Measurements from ENCODE around the gene ADAT1.

ADAT1 gene

DNA sequence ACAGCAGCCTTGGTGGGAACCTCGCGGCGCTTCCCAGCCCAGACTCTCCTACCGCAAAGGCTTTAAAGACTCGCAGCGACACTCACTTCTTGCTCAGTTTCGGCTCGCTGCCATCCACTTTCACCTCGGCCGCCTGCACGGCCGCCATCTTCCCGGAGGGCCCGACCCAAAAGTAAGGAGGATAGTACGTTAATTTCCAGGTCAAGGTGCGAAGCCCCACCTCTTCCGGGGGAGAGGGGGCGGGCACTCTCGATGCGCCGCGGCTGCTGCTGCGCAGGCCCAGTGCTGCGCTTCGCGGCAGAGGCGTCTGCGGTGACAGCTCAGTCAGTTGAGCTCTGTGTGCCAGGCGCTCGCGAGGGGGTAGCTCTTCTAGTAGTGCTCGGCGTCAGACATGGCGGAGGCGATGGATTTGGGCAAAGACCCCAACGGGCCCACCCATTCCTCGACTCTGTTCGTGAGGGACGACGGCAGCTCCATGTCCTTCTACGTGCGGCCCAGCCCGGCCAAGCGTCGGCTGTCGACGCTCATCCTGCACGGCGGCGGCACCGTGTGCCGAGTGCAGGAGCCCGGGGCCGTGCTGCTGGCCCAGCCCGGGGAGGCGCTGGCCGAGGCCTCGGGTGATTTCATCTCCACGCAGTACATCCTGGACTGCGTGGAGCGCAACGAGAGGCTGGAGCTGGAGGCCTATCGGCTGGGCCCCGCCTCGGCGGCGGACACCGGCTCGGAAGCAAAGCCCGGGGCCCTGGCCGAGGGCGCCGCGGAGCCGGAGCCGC, 24.6 kb upstream of the ADAT1 start, which contains the start of the genes KARS1 and TERF2IP:
KARS1 (minus strand) TSS at position 174 of the 773 bp plus-strand sequence; CDS start at position 148, 26 bp downstream.
TERF2IP (plus strand) TSS at position 282 of the 773 bp plus-strand sequence; CDS start at position 392, 110 bp downstream.
- Histone ChIP-seq H3K4me1 (ENCODE audit: low read length) (peaks cover 46% of the 10 kb centered on the region), H3K4me3 (ENCODE audit: low read length) (peak within 1 kb of the TSS; percentile 96), H3K9me3 (ENCODE audit: insufficient read depth, low read length) (no peaks in the 10 kb centered on the region), H3K9ac (ENCODE audit: low read length) (peak within 1 kb of the TSS; percentile 96), H3K4me2 (ENCODE audit: low read length) (peak within 1 kb of the TSS; percentile 98), H3K79me2 (ENCODE audit: low read length) (peaks cover 98% of the 10 kb centered on the region), H3K36me3 (replicated peaks; ENCODE audit: low read depth, low read length) (peaks cover 31% of the 10 kb centered on the region), H2AFZ (ENCODE audit: low read depth, low read length) (peak within 1 kb of the TSS; percentile 83), H3K27me3 (ENCODE audit: low read depth, low read length) (no peaks in the 10 kb centered on the region), H3K27ac (ENCODE audit: low read length) (peak within 1 kb of the TSS; percentile 89), H4K20me1 (ENCODE audit: insufficient read depth, low read length) (peaks cover 40% of the 10 kb centered on the region)
- TF ChIP-seq CTCF (IDR thresholded peaks at IDR 0.05; ENCODE audit: low read depth, low read length) (no peak), EZH2phosphoT487 (IDR thresholded peaks at IDR 0.05; ENCODE audit: low read depth) (no peak)

DNA sequence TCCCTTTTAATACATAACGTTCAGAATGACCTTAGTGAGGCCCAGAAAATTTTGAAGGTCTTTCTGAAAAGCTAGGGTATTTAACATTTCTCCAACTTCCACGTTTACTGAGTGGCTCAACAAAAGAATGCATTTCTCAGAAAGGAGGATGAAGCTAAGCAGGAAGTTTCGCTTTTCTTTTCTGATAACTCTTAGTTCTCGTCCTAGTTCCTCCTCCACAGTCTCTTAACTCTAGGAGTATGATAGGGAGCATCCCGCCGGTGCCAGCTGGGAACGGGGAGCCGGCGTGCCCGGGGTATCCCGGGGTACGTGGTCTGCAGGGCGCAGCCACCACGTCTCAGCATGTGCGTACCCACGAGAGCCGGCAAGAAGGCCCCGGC, 24.0 kb upstream of the ADAT1 start:
- Histone ChIP-seq H3K9me3 (ENCODE audit: insufficient read depth, low read length) (no peaks in the 10 kb centered on the region), H3K36me3 (replicated peaks; ENCODE audit: low read depth, low read length) (peaks cover 35% of the 10 kb centered on the region), H3K27ac (ENCODE audit: low read length) (peak overlapping the region; percentile 89), H3K27me3 (ENCODE audit: low read depth, low read length) (no peaks in the 10 kb centered on the region), H4K20me1 (ENCODE audit: insufficient read depth, low read length) (peaks cover 38% of the 10 kb centered on the region), H3K79me2 (ENCODE audit: low read length) (peaks cover 98% of the 10 kb centered on the region), H3K4me1 (ENCODE audit: low read length) (peaks cover 41% of the 10 kb centered on the region), H3K4me3 (ENCODE audit: low read length) (peak overlapping the region; percentile 96), H3K9ac (ENCODE audit: low read length) (peak overlapping the region; percentile 91), H2AFZ (ENCODE audit: low read depth, low read length) (peak overlapping the region; percentile 83), H3K4me2 (ENCODE audit: low read length) (peak overlapping the region; percentile 87)
- TF ChIP-seq EZH2phosphoT487 (IDR thresholded peaks at IDR 0.05; ENCODE audit: low read depth) (no peak), CTCF (IDR thresholded peaks at IDR 0.05; ENCODE audit: low read depth, low read length) (no peak)

GRCh38 chr16:75644240-75645012, 21.3 kb upstream of the ADAT1 start:
- H3K27me3 ChIP-seq (ENCODE audit: low read depth, low read length), result no peaks in the 10 kb centered on the region
- no peak overlapping the region for H3K9ac ChIP-seq (ENCODE audit: low read length)
- peaks cover 17% of the 10 kb centered on the region for H4K20me1 ChIP-seq (ENCODE audit: insufficient read depth, low read length)
- no peak overlapping the region for H3K27ac ChIP-seq (ENCODE audit: low read length)
- no peak for TF ChIP-seq EZH2phosphoT487 (IDR thresholded peaks at IDR 0.05; ENCODE audit: low read depth)
- peak; percentile 22 for TF ChIP-seq CTCF (IDR thresholded peaks at IDR 0.05; ENCODE audit: low read depth, low read length)
- peaks cover 15% of the 10 kb centered on the region for H3K4me1 ChIP-seq (ENCODE audit: low read length)
- no peak overlapping the region for H3K4me3 ChIP-seq (ENCODE audit: low read length)
- H3K36me3 ChIP-seq (replicated peaks; ENCODE audit: low read depth, low read length), result peaks cover 55% of the 10 kb centered on the region
- peaks cover 89% of the 10 kb centered on the region for H3K79me2 ChIP-seq (ENCODE audit: low read length)
- H2AFZ ChIP-seq (ENCODE audit: low read depth, low read length), result no peak overlapping the region
- no peak overlapping the region for H3K4me2 ChIP-seq (ENCODE audit: low read length)
- no peaks in the 10 kb centered on the region for H3K9me3 ChIP-seq (ENCODE audit: insufficient read depth, low read length)

DNA sequence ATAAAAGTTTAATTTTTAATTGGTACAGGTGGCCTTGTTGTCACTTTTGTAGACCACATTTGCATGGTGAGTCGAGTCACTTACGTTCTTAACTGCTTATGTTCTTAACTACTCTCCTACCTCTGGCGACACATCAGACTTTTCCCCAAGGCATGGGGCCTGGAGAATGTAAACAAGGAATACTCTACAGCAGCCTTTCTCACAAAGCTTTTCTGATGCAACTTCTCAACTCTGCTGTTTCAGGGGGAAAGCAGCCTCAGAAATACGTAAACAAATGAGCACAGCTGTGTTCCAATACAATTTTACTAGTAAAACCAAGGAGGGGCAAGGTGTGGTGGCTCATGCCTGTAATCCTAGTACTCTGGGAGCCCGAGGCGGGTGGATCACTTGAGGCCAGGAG, 17.5 kb upstream of the ADAT1 start:
- H3K4me1 ChIP-seq (ENCODE audit: low read length), result peaks cover 5% of the 10 kb centered on the region; the same call in 1 of the 2 replicates
- H3K27ac ChIP-seq (ENCODE audit: low read length), result no peak overlapping the region
- no peak for TF ChIP-seq CTCF (IDR thresholded peaks at IDR 0.05; ENCODE audit: low read depth, low read length)
- no peak for TF ChIP-seq EZH2phosphoT487 (IDR thresholded peaks at IDR 0.05; ENCODE audit: low read depth)
- H4K20me1 ChIP-seq (ENCODE audit: insufficient read depth, low read length), result peaks cover 17% of the 10 kb centered on the region
- no peaks in the 10 kb centered on the region for H3K9me3 ChIP-seq (ENCODE audit: insufficient read depth, low read length)
- H3K79me2 ChIP-seq (ENCODE audit: low read length), result peaks cover 58% of the 10 kb centered on the region
- no peak overlapping the region for H3K4me2 ChIP-seq (ENCODE audit: low read length)
- H3K27me3 ChIP-seq (ENCODE audit: low read depth, low read length), result no peaks in the 10 kb centered on the region
- no peak overlapping the region for H3K4me3 ChIP-seq (ENCODE audit: low read length)
- H2AFZ ChIP-seq (ENCODE audit: low read depth, low read length), result no peak overlapping the region
- no peak overlapping the region for H3K9ac ChIP-seq (ENCODE audit: low read length)
- peaks cover 78% of the 10 kb centered on the region for H3K36me3 ChIP-seq (replicated peaks; ENCODE audit: low read depth, low read length)
